Glutamatergic neuron (in vitro differentiated cells): ENCODE results near the gene ZDHHC21. TPM values are rescaled to one million over a fixed set of nuclear protein-coding genes. Genes with fewer than 3 reads are reported as not detected.
"Not testable (repeated sequence)": the region's sequence is repeated elsewhere in the genome, so short reads cannot be mapped to it uniquely, and the experiment has no call there.

Experiments
- DNase-seq: peaks from one replicate; pipeline ENCODE4 v3.0.0; 2022
- H3K27ac Mint-ChIP-seq: one replicate; pipeline ENCODE4 v1.8.0; 2020; ENCODE audit warnings: mild to moderate bottlenecking, mixed read lengths, inconsistent platforms; ENCODE audit not compliant: unreplicated experiment
- H3K27me3 Mint-ChIP-seq: one replicate; pipeline ENCODE4 v1.8.0; 2020; ENCODE audit warnings: mild to moderate bottlenecking, moderate library complexity, mixed read lengths, inconsistent platforms; ENCODE audit not compliant: unreplicated experiment
- H3K36me3 Mint-ChIP-seq: one replicate; pipeline ENCODE4 v1.8.0; 2020; ENCODE audit warnings: mild to moderate bottlenecking, mixed read lengths, inconsistent platforms; ENCODE audit not compliant: unreplicated experiment
- H3K4me1 Mint-ChIP-seq: one replicate; pipeline ENCODE4 v1.8.0; 2020; ENCODE audit warnings: mild to moderate bottlenecking, low read depth, mixed read lengths, inconsistent platforms; ENCODE audit not compliant: unreplicated experiment
- H3K4me3 Mint-ChIP-seq: one replicate; pipeline ENCODE4 v1.8.0; 2020; ENCODE audit warnings: mild to moderate bottlenecking, mixed read lengths, inconsistent platforms; ENCODE audit not compliant: unreplicated experiment
- H3K9me3 Mint-ChIP-seq: one replicate; pipeline ENCODE4 v1.8.0; 2020; ENCODE audit warnings: mild to moderate bottlenecking, moderate library complexity, mixed read lengths, inconsistent platforms; ENCODE audit not compliant: unreplicated experiment
- total RNA-seq: library from RNA; stranded (reverse); fragmentation: NEBNext Ultra II Directional; extraction: Animal tissue kit (Norgen Biotek cat#: 25700); gene quantifications from one replicate; pipeline ENCODE4 v1.2.1, GENCODE V29; 2021; ENCODE audit not compliant: unreplicated experiment
- TF ChIP-seq, protein P1 (sequence below): fragments of 200-600 bp; sonication (generic); IDR thresholded peaks from one replicate; pipeline ENCODE4 v1.5.0; 2021; ENCODE audit not compliant: partially characterized antibody, unreplicated experiment

Gene ZDHHC21
- total RNA-seq, 1 donor from 2014 or later, result 15.2 TPM

DNA sequence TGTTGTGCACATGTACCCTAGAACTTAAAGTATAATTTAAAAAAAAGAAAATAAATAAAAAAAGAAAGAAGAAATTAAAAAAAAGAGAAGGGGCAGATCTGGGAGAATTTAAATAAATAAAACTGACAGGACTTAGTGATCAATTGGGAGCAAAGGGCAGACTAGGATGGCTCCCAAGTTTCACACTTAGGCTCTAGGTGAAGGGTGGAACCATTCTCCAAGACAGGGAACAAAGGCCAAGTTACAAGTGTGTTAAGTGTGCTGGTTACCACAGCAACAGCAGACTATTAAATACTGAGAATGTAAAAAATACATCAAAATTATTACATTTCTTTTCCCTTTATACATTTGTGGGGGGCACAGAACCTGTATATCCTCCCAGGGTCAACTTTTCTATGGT, 7.1 kb downstream of the ZDHHC21 start:
- no peak for DNase-seq
- no peaks in the 10 kb centered on the region for H3K4me1 Mint-ChIP-seq
- no peak overlapping the region for H3K4me3 Mint-ChIP-seq
- no peaks in the 10 kb centered on the region for H3K27me3 Mint-ChIP-seq
- TF ChIP-seq, protein P1, sequence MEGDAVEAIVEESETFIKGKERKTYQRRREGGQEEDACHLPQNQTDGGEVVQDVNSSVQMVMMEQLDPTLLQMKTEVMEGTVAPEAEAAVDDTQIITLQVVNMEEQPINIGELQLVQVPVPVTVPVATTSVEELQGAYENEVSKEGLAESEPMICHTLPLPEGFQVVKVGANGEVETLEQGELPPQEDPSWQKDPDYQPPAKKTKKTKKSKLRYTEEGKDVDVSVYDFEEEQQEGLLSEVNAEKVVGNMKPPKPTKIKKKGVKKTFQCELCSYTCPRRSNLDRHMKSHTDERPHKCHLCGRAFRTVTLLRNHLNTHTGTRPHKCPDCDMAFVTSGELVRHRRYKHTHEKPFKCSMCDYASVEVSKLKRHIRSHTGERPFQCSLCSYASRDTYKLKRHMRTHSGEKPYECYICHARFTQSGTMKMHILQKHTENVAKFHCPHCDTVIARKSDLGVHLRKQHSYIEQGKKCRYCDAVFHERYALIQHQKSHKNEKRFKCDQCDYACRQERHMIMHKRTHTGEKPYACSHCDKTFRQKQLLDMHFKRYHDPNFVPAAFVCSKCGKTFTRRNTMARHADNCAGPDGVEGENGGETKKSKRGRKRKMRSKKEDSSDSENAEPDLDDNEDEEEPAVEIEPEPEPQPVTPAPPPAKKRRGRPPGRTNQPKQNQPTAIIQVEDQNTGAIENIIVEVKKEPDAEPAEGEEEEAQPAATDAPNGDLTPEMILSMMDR, result no peak
- H3K36me3 Mint-ChIP-seq, result peaks cover 10% of the 10 kb centered on the region
- H3K27ac Mint-ChIP-seq, result no peak overlapping the region
- peaks cover 2% of the 10 kb centered on the region for H3K9me3 Mint-ChIP-seq

DNA sequence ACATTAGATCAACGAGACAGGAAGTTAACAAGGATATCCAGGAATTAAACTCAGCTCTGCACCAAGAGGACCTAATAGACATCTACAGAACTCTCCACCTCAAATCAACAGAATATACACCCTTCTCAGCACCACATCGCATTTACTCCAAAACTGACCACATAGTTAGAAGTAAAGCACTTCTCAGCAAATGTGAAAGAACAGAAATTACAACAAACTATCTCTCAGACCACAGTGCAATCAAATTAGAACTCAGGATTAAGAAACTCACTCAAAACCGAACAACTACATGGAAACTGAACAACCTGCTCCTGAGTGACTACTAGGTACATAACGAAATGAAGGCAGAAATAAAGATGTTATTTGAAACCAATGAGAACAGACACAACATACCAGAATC, 10.6 kb downstream of the ZDHHC21 start:
- H3K4me1 Mint-ChIP-seq, H3K36me3 Mint-ChIP-seq, H3K27me3 Mint-ChIP-seq, DNase-seq, H3K9me3 Mint-ChIP-seq, H3K4me3 Mint-ChIP-seq: not testable (repeated sequence)
- H3K27ac Mint-ChIP-seq, result peak overlapping the region; percentile 2

DNA sequence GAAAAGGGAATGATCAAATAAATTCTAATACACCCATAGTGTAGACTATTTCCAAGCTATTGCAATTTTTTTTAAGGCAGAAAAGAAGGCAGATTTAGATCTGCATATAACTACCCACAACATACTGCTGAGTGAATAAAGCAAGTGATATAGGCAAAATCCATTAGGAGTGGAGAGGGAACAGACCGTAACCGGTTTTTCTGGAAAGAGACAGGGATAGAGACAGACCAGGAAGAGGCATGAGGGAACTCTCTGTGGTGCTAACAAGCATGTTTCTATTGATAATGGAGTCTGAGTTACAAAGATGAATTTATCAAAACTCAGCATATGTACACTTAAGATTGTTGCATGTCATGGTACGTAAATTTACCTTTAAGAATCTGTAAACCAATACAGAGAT, 14.5 kb downstream of the ZDHHC21 start:
- H3K4me3 Mint-ChIP-seq, result no peak overlapping the region
- H3K27me3 Mint-ChIP-seq, result no peaks in the 10 kb centered on the region
- TF ChIP-seq, protein P1, result no peak
- peaks cover 10% of the 10 kb centered on the region for H3K36me3 Mint-ChIP-seq
- DNase-seq, result no peak
- H3K9me3 Mint-ChIP-seq, result peaks cover 2% of the 10 kb centered on the region
- H3K4me1 Mint-ChIP-seq, result no peaks in the 10 kb centered on the region
- H3K27ac Mint-ChIP-seq, result no peak overlapping the region

DNA sequence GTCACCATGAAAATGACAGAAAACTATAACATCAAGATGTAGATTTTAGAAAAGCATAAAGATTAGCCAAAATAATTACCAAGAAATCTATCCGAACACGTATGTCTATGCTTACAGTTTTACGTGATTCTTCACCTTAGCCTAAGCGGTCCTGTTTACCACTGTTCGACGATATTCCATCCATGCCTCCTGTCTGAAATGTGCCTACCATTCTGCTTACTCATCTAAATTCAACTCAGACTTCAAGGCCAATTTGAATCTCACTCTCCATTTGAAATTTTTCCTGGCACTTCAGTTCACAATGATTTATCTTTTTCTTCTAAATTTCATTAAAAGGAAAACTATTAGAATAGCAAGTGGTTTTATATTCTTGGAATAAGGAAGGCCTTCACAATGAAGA, 15.4 kb downstream of the ZDHHC21 start:
- Mint-ChIP-seq H3K9me3 (peaks cover 2% of the 10 kb centered on the region), H3K4me3 (no peak overlapping the region), H3K4me1 (no peaks in the 10 kb centered on the region), H3K36me3 (peaks cover 10% of the 10 kb centered on the region), H3K27me3 (no peaks in the 10 kb centered on the region), H3K27ac (no peak overlapping the region)
- TF ChIP-seq, protein P1, result no peak
- no peak for DNase-seq

DNA sequence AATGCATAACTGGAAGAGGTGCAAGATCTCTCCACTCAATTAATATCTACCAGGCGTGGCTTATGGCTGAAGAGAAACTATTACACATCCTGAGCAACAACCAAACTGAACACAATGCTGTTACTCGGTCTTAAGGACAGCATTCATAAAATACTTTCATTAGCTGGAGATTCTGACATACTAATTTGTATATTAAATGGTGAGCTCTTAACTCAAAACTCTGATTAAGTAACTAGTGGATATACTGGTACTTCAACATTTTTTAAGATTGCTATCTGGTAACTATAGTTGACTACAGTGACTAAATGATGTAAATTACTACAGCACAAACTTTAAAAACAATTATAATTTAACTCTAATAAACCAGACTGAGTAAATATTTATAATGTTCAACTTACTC, 15.8 kb downstream of the ZDHHC21 start:
- no peaks in the 10 kb centered on the region for H3K27me3 Mint-ChIP-seq
- TF ChIP-seq, protein P1, result no peak
- H3K36me3 Mint-ChIP-seq, result peaks cover 5% of the 10 kb centered on the region
- no peak for DNase-seq
- H3K27ac Mint-ChIP-seq, result no peak overlapping the region
- no peak overlapping the region for H3K4me3 Mint-ChIP-seq
- H3K4me1 Mint-ChIP-seq, result no peaks in the 10 kb centered on the region
- H3K9me3 Mint-ChIP-seq, result no peaks in the 10 kb centered on the region

DNA sequence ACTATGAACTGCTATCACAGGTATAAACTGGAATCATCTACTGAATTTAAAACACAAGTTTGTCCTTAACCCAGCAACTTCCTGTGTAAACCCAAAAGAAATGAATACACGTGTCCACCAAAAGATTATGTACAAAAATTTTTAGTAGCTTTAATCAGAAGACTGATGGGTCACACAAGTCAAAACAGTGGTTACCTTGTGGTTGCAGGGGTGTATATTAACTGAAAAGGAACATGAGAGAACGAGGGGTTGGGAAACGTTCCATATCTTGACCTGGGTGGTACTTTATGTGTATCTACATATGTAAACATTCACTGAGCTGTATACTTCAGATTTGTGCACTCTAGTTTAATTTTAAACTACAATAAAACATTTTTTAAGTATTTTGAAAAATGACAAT, 18.6 kb downstream of the ZDHHC21 start:
- H3K36me3 Mint-ChIP-seq, result no peaks in the 10 kb centered on the region
- H3K27ac Mint-ChIP-seq, result no peak overlapping the region
- no peaks in the 10 kb centered on the region for H3K9me3 Mint-ChIP-seq
- H3K27me3 Mint-ChIP-seq, result no peaks in the 10 kb centered on the region
- H3K4me1 Mint-ChIP-seq, result no peaks in the 10 kb centered on the region
- DNase-seq, result no peak
- TF ChIP-seq, protein P1, result no peak
- no peak overlapping the region for H3K4me3 Mint-ChIP-seq
